Measurements from ENCODE around the gene SOX12.

SOX12 gene

DNA sequence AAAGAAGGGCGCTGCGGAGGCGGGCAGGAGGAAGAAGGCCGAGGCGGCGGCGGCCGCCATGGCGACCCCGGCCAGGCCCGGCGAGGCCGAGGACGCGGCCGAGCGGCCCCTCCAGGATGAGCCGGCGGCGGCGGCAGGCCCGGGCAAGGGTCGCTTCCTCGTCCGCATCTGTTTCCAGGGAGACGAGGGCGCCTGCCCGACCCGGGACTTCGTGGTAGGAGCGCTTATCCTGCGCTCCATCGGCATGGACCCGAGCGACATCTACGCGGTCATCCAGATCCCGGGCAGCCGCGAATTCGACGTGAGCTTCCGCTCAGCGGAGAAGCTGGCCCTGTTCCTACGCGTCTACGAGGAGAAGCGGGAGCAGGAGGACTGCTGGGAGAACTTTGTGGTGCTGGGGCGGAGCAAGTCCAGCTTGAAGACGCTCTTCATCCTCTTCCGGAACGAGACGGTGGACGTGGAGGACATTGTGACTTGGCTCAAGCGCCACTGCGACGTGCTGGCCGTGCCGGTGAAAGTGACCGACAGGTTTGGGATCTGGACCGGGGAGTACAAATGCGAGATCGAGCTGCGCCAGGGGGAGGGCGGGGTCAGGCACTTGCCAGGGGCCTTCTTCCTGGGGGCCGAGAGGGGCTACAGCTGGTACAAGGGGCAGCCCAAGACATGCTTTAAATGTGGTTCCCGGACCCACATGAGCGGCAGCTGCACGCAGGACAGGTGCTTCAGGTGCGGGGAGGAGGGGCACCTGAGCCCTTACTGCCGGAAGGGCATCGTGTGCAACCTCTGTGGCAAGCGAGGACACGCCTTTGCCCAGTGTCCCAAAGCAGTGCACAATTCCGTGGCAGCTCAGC, 27.2 kb upstream of the SOX12 start:
- TF ChIP-seq, protein P1, sequence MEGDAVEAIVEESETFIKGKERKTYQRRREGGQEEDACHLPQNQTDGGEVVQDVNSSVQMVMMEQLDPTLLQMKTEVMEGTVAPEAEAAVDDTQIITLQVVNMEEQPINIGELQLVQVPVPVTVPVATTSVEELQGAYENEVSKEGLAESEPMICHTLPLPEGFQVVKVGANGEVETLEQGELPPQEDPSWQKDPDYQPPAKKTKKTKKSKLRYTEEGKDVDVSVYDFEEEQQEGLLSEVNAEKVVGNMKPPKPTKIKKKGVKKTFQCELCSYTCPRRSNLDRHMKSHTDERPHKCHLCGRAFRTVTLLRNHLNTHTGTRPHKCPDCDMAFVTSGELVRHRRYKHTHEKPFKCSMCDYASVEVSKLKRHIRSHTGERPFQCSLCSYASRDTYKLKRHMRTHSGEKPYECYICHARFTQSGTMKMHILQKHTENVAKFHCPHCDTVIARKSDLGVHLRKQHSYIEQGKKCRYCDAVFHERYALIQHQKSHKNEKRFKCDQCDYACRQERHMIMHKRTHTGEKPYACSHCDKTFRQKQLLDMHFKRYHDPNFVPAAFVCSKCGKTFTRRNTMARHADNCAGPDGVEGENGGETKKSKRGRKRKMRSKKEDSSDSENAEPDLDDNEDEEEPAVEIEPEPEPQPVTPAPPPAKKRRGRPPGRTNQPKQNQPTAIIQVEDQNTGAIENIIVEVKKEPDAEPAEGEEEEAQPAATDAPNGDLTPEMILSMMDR (IDR thresholded peaks at IDR 0.05) = no peak

GRCh38 chr20:298776-299391, 26.5 kb upstream of the SOX12 start:
- TF ChIP-seq, protein P1 (IDR thresholded peaks at IDR 0.05) = no peak

GRCh38 chr20:300345-300990, 24.9 kb upstream of the SOX12 start:
- TF ChIP-seq, protein P1 (IDR thresholded peaks at IDR 0.05) = no peak

GRCh38 chr20:301886-302848, 23.2 kb upstream of the SOX12 start:
- TF ChIP-seq, protein P1 (IDR thresholded peaks at IDR 0.05) = no peak

DNA sequence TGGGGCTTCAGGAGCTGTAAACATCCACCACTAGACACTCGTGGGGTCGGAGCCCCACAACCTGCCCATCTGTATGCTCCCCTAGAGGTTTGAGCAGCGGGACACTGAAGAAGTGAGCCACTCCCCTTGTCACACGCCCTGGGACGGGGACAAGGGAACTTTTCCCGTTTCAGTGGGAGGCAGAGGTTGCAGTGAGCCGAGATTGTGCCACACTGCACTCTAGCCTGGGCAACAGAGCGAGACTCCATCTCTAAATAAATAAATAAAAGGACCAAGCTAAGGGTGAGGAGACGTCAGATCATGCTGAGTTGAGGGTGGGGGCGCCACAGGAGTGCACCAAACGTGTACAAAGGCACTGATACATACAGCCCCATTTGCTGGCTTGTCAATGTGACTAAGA, 19.6 kb upstream of the SOX12 start:
- TF ChIP-seq, protein P1 (IDR thresholded peaks at IDR 0.05) = no peak

GRCh38 chr20:308427-309038, 16.8 kb upstream of the SOX12 start:
- TF ChIP-seq, protein P1 (IDR thresholded peaks at IDR 0.05) = no peak
